ENCODE measurements around the gene CHD6.

Gene CHD6

DNA sequence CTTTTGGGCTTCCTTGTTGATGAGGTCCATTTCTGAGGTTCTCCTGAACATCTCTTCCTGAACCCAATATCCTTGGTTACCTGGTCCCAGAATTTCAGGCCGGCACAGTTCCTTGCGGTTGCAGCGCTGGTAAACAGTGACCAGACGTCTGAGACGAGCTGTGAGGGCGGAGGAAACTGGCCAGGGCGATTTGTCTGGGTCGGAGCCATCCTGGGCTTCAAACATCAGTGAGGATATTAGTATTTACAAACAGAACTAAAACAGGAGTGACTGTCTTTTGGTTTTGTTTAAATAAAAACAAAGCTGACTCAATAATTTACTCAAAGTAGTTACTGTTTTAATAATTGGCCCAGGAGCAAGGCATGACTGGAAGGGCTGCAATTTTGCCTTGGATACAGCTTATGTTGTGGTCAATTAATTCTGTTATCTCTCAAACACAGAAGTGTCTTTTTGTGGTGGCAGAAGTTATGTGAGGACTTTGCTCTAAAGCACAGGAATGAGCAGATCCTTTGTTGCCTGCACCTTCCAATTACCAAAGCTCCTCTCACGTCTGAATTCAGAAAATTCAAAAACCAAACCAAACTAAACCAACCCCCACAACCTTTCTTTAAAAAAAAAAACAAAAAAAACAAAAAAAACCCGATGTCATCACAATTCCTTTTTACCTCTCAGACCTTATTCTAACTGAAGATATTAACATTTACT lies 192.8 kb downstream of the CHD6 start:
- no peak for DNase-seq (ENCODE audit: low read depth)

DNA sequence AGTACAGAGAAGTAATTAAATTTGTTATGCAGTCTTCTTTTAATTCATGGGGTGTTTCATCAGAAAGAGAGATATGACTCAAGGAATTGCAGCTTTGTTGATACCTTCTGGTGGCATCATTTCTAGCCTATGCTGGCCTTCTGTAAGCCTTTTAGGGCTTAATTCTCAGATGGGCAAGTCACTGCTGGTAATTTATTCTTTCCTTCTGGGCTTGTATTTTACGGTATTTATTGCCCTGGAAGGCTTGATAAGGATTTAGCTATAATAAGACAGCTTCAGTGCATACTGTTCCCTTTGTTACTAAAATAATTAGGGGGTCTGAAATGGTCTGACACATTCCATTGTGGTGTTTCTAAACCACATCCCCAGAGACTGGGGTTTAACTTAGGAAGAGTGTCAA lies 193.6 kb downstream of the CHD6 start:
- no peak for DNase-seq (ENCODE audit: low read depth)

DNA sequence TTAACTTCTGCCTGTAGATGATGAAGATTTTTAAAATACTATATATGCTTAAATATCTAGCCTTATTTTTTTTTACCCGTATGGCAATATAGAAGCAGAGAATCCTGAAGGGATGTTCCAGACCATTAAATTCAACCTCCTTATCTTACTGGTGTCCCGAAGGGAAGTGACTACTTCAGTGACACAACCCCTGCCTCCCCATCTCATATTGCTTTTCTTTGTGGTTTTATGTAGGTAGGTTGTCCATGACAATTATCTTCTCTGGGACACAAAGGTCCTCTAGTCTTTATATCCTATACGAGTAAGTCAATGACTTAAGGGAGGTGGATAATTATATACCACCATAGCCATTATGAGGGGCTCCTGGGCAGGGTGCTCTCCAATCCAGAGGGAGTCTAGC lies 194.2 kb downstream of the CHD6 start:
- DNase-seq (ENCODE audit: low read depth): no peak

DNA sequence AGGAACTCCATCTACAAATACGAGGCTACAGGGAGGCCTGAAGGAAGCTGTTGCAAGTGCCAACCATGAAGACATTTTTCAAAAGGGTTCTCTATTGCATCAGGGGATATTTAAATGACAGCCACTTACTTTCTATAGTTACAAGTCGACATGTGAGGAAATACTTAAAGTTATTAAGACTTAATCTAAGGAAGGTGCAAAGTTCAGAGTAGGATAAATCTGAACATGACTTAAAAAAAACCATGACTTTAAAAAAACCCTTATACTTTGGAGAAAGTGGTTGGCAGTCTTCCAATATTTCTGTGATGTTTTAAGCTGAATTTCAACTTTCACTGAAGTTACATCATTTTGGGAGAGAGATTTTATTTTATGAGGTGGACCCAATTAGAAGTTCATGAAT lies 195.2 kb downstream of the CHD6 start:
- no peak for DNase-seq (ENCODE audit: low read depth)

DNA sequence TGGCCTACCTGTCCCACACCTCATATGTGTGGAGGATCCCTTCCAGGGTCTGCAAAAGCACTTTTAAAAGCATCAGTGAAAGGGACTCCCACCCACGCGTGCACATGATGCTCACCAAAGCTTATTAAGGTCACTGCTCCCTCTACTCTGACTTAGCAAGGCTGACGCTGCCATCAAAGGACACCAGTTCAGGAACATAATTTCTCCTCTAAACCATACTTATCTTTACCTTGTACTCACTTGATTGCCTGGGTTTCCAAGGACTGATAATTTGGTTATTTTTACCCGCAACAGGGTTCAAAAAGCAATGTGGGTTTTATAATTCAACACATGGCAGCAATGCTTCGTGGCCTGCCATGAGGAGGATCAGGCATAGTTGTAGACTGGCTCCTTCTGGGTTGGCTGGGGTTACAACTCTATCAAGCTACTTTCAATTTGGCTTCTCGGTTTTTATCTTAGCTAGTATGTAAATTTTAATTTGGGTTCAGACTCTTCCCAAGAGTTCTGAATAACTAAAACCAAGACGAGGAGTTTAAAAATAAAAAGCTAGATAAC lies 199.4 kb downstream of the CHD6 start:
- no peak for DNase-seq (ENCODE audit: low read depth)

DNA sequence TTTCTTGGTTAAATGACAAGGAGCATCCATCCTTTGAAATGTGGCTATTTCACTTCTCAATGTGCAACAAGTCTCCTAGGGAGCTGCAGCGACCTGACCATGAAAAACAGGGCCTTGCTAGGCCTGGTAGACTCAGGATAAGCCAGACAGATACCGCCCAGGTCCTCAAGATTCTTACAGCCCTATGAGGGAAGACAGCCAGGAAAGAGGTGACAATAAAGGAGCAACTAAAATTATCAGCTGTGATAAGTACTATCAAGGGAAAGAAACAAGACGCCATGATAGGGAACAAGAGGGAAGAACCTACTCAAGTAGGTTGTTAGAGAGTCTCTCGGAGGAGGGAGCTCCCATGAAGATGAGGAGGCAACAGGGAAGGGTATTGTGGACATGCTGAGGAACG lies 200.1 kb downstream of the CHD6 start:
- no peak for DNase-seq (ENCODE audit: low read depth)

DNA sequence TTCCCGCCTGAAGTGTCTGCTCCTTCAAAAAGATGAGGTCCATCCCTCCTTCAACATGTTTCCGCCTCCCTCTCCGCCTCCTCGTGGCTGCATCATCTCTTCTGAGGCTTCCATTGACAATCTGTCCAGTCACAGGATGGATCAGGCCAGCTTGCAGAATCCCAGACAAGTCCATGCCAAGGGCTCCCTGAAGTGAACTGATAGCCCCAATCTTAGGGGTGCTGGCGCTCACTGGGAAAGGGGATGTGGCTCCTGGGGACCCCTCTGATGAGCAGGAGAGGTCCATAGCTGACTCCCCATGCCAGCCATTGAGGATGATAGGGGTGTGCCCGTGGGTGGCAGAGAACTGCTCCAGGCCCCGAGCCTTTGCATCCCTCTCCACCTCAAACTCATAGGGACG lies 203.0 kb downstream of the CHD6 start:
- no peak for DNase-seq (ENCODE audit: low read depth)

DNA sequence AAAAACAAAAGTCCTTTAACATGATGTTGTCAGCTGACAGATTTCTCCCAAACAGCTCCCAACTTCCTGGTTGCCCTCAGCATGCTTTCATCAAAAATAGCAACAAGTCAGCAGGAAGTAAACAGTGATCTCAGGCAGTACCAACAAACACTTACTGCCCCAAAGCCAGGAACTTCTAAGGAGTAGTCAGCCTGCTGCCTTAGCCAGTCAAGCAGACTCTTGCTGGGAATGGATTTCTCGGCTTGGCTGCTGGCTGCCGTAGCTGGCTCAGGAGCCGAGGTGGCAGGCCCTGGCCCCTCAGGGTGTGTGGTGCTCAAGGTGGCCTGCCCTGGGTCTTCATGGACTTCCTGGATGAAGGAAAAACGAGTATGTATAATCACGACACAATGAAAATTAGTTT lies 205.0 kb downstream of the CHD6 start:
- DNase-seq (ENCODE audit: low read depth): no peak

DNA sequence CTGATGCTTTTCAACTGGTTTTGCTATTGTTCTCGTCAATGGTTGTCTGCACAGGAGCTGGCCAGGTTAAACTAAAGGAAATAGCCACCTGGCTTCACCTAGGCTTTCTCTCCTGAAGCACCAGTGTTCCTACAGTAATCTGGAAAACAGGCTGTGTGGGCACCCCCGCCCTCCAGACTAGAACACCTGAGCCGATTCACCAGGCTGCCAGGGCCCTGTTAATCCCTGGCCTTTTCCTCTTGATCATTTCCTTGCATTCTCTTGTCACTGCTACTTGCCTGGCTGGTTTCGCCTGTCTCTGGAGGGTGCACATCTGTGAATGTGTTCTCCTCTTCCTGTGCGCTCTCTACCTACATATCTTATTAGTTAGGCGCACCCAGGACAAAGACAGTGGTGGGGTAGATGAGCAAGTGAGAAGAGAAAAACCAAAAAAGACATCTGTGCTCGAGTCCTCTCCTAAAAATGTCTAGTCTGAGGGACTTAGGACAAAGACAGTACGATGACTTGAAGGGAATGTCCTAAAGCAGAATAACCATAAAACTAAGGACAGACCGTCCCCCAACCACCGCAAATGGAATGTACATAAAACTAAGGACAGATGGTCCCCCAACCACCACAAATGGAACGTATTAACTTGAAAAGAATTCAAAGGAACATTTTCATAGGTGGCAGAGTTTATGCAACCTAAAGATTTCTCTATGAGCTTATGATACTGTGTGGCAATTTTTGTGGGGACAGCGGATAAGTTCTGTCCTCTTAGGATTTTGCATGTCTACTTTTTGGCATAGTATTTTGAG lies 205.7 kb downstream of the CHD6 start:
- no peak for DNase-seq (ENCODE audit: low read depth)

DNA sequence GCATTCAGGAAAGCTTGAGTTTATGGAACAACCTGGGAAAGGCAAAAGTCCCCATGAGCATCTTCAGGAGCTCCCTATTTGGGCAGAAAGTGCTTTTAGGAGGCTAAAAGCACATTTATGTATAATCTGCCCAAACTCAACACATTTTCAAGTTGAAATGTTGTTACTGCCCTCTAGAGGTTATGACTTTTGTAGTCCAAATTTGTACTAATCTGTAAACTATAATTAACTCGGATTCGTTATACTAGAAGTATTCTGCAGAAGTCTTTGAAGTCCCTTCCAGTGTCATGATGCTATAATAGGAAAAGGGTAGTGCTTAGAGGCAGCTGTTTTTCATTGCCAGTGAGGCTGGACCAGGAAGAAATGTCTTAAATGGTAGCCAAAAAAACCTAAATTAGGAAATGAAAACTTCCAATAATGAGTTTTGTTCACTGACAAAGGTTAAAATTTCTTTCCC lies 206.8 kb downstream of the CHD6 start:
- peak; percentile 20 for DNase-seq (ENCODE audit: low read depth)

DNA sequence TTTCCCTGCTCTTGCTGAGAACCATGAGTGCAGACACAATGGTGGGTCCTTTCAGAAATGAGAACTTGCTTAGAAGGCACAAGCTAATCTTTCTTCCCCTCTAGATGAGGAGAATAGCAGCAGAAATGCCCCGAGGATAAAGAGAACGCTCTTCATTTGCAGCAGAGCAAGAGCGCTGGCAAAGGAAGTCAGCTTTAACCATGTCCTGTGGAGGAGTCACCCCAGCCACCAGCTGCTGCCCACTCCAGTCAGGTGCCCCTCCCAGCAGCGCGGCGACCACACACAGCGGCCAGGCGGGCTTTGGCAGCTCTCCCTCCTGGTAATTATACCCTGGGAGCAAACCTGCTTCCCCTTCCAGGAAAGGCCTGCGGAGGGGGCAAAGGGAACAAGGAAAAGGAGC lies 209.2 kb downstream of the CHD6 start:
- no peak for DNase-seq (ENCODE audit: low read depth)

DNA sequence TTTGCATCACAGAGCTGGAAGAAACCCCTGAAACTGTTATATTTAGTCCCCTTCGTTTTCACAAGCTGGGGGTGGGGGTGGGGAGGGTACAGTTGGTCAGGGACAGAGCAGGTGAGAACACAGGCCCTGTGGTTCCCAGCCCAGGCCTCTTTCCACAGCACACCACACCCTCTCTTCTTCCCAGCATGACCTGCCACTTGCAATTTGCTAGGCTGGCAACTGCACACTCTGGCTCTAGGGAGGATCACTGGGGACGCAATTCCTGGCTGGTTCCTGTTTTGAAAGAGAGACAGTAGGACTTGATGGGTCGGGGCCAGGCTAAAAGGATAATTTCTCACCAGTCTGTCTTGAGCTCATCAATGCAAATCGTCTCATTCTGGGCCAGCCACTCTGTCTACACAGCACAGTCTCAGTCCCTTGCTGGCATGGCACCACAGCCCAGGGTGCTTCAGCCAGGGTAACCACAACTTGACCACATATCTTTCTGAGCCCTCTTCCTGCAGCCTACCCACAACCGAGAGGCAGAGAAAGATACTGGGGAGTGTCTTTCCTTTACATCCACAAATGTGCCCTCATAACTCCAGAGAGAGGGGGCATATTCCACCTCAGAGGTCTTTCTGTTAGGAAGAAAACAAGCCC lies 209.9 kb downstream of the CHD6 start:
- DNase-seq (ENCODE audit: low read depth): no peak

DNA sequence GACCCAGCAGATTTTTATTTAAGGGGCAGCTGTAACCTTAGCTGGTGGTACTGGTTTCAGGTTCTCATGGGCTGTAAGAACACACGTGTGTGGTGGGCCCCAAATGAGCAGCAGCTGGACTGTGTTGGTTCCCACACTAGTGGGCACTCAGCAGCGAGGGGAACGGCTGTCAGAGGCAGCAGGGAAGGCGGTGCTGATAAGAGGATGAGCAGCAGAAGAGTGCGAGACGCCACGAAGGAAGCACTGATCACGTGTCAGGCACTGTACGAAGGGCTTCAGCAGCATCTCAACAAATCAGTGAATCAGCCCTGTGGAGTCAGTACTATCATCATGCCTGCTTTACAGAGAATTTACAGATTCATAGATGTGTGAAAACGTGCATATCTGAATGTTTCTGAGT lies 210.6 kb downstream of the CHD6 start:
- no peak for DNase-seq (ENCODE audit: low read depth)

DNA sequence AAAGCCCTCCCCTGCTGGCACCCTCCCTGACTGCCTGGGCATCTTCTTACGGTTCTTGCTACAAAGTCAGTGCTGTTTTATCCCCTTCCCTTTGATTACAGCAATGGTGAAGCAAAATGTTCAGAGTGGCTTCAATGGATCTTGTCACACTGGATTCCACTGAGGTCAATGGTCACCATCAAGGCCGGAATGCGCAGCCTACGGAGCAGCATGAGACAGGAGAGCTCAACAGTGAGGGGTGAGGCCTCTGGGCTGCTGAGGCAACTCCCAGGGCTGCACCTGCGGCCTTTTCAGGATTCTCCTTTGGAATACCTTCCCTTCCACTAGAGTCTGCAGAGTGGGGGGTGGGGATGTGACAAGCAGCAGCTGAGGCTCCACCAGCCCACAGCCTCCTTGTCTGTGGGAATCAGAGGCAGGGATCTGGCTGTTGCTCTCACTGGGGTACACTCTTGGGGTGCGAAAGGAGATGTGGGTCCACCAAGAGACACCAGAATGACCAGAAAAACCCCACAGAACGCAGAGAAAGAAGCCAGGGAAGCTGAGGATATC lies 211.2 kb downstream of the CHD6 start:
- no peak for DNase-seq (ENCODE audit: low read depth)

DNA sequence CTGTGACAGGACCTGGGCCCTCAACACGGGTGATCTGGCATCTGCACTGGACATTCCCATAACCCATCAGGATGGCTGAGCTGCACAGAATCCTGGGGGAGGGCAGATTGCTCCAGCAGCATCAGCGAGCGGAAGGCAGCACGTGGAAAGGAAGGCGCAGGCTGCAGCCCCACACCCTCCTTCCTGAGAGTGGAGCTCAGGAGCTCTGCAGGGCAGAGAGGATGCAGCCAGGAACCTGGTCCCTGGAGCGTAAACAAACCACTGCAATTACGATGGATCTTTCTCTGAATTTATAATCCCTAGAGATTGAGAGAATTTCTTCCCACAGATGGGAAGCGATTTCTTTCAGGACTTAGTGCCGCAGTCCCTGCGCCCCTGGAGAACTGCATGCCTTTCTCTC lies 211.8 kb downstream of the CHD6 start:
- DNase-seq (ENCODE audit: low read depth): no peak

DNA sequence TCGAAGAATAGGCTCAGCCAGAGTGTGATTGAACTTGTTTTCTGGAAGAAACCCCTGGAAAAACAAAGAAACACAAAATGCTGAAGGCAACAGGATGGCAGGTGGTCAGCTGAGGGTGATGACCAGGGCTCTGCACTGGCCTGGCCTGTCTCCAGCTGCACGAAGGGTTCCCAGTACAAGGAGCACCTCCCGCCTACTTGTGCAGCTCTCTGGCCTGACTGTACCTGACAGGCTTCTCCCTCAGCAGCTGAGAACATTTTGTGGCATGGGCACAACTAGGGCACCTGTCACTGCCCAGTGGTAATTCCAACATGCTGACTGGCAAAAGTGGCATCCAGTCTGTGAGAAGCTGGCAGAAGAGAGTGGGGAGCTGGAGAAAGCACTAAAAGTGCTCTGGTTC lies 212.7 kb downstream of the CHD6 start:
- no peak for DNase-seq (ENCODE audit: low read depth)

DNA sequence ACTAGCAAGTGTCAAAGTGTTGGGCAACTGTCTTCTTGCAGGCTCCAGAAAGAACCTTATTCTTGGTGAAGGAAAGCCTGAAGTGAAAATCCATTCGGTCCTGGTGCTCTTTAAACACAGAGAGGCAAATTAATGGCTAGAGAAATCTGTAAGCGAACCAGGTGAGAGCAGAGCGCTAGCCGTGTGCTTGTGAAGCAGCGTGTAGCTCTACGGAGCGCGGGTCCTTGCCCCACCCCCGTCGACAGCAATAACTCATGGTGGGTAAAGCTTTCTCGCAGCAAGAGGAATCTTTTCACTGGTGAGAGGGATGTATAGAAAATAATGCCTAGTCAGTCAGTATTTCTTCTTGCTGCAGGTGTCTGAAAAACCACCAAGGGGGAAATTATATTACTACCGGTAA lies 214.6 kb downstream of the CHD6 start:
- no peak for DNase-seq (ENCODE audit: low read depth)

DNA sequence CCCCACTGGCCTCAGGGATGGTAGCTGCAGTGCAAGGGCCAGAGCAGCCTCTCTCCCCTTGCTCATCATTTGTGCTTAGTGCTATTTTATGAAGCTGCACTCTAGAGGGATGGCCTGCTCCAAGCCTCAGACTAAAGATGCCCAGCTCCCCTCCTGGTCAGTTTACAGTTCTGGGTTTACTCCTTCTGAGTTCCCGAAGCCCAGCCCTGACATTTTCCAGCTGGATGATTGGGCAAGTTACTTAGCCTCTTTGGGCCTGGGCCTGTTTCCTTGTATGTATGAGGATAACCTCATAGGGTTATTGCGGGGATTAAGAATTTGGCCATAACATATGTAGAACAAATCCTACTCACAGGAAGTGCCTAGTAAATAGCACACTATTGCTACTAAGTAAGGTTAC lies 219.8 kb downstream of the CHD6 start:
- DNase-seq (ENCODE audit: low read depth): no peak

DNA sequence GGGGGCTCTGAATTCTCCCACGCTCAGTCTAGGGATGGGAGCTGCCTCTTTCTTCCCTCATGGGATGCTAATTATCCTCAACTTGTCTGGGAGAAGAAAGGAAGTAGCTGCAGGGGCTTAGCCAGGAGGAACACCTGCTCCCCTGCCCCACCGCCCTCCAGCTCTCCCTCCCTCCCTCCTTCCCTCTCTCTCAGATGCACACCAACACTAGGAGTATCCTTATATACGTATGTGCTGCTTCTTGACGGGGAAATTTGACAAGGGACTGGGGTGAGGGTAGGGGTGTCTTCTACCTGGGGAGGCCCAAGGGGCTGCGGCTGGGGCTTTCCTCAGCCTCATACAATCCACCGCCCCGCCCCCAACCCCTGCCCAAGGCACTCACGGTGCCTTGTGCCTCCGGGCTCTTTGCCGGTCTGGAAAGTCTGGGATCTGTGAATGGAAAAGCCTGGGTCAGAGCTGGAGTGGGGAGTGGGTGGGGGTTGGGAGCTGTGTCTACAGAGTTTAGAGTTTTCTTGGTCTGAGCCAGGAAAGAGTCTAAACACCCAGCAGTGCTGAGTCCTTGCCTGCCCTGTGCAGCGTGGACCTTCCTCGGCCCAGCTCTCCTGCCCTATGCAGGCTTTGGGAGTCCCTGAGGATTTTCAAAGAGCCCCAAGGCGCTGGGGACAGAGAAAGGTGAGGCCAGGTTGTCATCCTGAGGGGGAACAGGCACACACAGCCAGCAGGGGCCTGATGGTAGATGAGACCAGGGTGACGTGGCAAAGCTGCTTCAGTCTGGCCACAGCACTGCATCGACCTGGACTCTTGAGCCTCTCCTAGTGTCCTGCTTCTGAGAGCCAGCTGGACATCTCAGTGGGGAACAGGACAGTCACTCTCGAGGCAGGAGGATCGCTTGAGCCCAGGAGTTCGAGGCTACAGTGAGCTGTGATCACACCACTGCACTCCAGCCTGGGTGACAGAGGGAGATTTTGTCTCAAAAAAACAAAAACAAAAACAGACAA lies 222.2 kb downstream of the CHD6 start:
- DNase-seq (ENCODE audit: low read depth): no peak

DNA sequence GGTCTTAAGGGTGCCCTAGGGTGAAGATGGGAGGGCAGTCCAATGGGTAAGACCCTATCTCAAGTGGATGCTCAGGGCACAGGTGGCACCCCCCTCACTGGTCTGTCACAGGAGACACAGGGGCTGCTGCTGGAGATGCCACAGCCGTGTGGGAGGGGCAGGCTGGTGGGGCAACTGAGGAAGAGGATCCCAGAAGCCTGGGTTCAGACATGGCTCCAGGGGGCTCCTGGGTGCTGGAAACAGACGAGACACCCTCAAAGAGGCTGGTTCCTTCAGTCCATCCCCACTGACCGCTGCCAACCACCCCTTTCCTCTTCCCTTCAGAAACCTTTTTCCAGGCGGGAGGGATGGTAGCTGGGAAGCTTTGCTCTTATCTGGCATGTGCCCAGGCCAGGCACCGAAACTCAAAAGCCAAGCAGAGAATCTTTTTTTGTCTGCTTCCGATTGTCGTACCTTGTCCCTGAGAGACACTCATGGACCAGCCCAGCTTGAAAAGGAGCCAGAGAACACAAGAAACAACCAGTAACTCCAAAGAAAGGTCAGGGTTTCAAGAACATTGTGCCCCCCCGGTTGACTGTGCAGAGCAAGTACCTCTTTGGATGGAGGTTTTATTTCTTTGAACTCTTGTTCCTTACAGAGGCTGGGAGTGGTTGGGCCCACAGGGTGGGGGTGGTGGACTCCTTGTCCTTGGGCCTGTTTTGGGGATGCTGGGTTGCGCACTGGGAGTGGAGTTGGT lies 223.1 kb downstream of the CHD6 start:
- no peak for DNase-seq (ENCODE audit: low read depth)

DNA sequence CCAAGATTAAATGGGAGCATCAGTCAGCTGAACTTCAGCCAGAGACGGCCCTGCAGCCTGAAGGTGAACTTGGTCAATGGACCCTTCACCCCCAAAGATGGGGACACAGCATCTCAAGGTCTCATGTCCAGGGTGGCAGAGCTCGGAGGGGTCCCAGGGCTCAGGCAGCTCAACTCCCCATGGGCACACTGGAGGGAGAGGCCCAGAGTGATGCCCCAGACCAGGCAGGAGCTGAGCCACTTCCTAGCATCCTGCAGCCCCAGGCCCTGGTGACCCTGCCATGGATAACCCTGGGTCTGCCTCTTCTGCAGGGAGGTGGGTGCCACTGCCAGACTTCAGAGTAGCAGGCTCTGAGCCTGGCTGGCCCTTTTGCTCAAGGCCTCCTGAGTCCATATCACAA lies 224.1 kb downstream of the CHD6 start:
- no peak for DNase-seq (ENCODE audit: low read depth)
